IMR-90 (cell line): ENCODE measurements around the gene FKBP6. TPM values are rescaled to one million over a fixed set of nuclear protein-coding genes. Genes with fewer than 3 reads are reported as not detected.
A peak's percentile ranks its signal among the peaks of the same experiment; 100 is the strongest.

Experiments
- ATAC-seq: fragments of 200-7000 bp; cut with Tn5 transposase; 2 replicates; pipeline ENCODE4 v1.9.1; 2020; ENCODE audit warnings: low read depth, mild to moderate bottlenecking, moderate library complexity
- BruUV-seq: library from RNA; stranded (reverse); fragments of 400-500 nt; replicated peaks from 2 replicates; lab custom pipeline; 2021; lab: Mats Ljungman, UMichigan
- CTCF ChIA-PET: fragments of 300-600 bp; formaldehyde crosslinking; extraction: SDS; loops from one replicate; lab custom pipeline; 2021; ENCODE audit warnings: antibody characterized with exemption; lab: Yijun Ruan, JAX
- POLR2A ChIA-PET: fragments of 300-600 bp; sonication (Branson Sonifier 250); formaldehyde crosslinking; loops from one replicate; lab custom pipeline; 2022; ENCODE audit warnings: antibody characterized with exemption; ENCODE audit not compliant: unreplicated experiment; lab: Charles Lee
- DNase-seq: peaks from one replicate; pipeline ENCODE4 v3.0.0; 2013
- H2AFZ ChIP-seq: replicated peaks from 2 replicates; pipeline ENCODE3; 2013; ENCODE audit warnings: low read length, mild to moderate bottlenecking; ENCODE audit not compliant: poor library complexity
- H2AK5ac ChIP-seq: 2 replicates; pipeline ENCODE4 v1.6.1; 2013; ENCODE audit warnings: low read depth, low read length, inconsistent platforms
- H2AK9ac ChIP-seq: replicated peaks from 2 replicates; pipeline ENCODE3; 2013; ENCODE audit warnings: mild to moderate bottlenecking, low read depth, low read length, moderate library complexity; ENCODE audit not compliant: poor library complexity
- H2BK120ac ChIP-seq: 2 replicates; pipeline ENCODE4 v1.6.1; 2013; ENCODE audit warnings: low read depth, low read length, inconsistent platforms
- H2BK15ac ChIP-seq: 3 replicates; pipeline ENCODE4 v1.6.1; 2013; ENCODE audit warnings: low read depth, low read length, inconsistent platforms
- H2BK20ac ChIP-seq: 2 replicates; pipeline ENCODE4 v1.6.1; 2013; ENCODE audit warnings: low read depth, mild to moderate bottlenecking, inconsistent platforms, low read length, moderate library complexity
- H2BK5ac ChIP-seq: 2 replicates; pipeline ENCODE4 v1.6.1; 2013; ENCODE audit warnings: mild to moderate bottlenecking, low read depth, low read length, inconsistent platforms; ENCODE audit not compliant: poor library complexity, severe bottlenecking
- H3K14ac ChIP-seq: replicated peaks from 2 replicates; pipeline ENCODE4 v1.6.1; 2013; ENCODE audit warnings: low read depth, low read length, inconsistent platforms
- H3K18ac ChIP-seq: 2 replicates; pipeline ENCODE4 v1.6.1; 2013; ENCODE audit warnings: low read depth, low read length, control low read depth
- H3K23ac ChIP-seq: 2 replicates; pipeline ENCODE4 v1.6.1; 2013; ENCODE audit warnings: low read depth, low read length, inconsistent platforms
- H3K27ac ChIP-seq: 2 replicates; pipeline ENCODE4 v1.5.1; 2013; ENCODE audit warnings: mild to moderate bottlenecking, control low read depth, low read length; ENCODE audit not compliant: insufficient read depth
- H3K27me3 ChIP-seq: 2 replicates; pipeline ENCODE4 v1.6.1; 2013; ENCODE audit warnings: low read length; ENCODE audit not compliant: control insufficient read depth, insufficient read depth
- H3K36me3 ChIP-seq: 2 replicates; pipeline ENCODE4 v1.6.1; 2013; ENCODE audit warnings: low read length, mixed read lengths; ENCODE audit not compliant: control insufficient read depth, insufficient read depth
- H3K4ac ChIP-seq: 2 replicates; pipeline ENCODE4 v1.6.1; 2013; ENCODE audit warnings: low read depth, low read length, inconsistent platforms
- H3K4me1 ChIP-seq: 2 replicates; pipeline ENCODE4 v1.6.1; 2013; ENCODE audit warnings: low read length, mixed read lengths; ENCODE audit not compliant: control insufficient read depth, insufficient read depth
- H3K4me2 ChIP-seq: 2 replicates; pipeline ENCODE4 v1.6.1; 2013; ENCODE audit warnings: low read depth, mild to moderate bottlenecking, control low read depth, low read length, moderate library complexity
- H3K4me3 ChIP-seq: 2 replicates; pipeline ENCODE4 v1.5.1; 2013; ENCODE audit warnings: low read depth, mild to moderate bottlenecking, control low read depth, low read length, moderate library complexity; ENCODE audit not compliant: insufficient read depth
- H3K56ac ChIP-seq: 2 replicates; pipeline ENCODE4 v1.6.1; 2013; ENCODE audit warnings: low read length, inconsistent platforms; ENCODE audit not compliant: insufficient read depth; ENCODE audit errors: extremely low read depth
- H3K79me1 ChIP-seq, 2 experiments: 2 replicates each; pipeline ENCODE4 v1.6.1; 2013; ENCODE audit warnings: low read length in 2 of 2, inconsistent platforms in 1 of 2, low read depth in 1 of 2
- H3K9ac ChIP-seq: 2 replicates; pipeline ENCODE4 v1.6.1; 2013; ENCODE audit warnings: low read depth, low read length, control low read depth
- H3K9me1 ChIP-seq: 2 replicates; pipeline ENCODE4 v1.6.1; 2013; ENCODE audit warnings: low read length, inconsistent platforms; ENCODE audit not compliant: insufficient read depth
- H3K9me3 ChIP-seq: 2 replicates; pipeline ENCODE4 v1.6.1; 2013; ENCODE audit warnings: low read length; ENCODE audit not compliant: control insufficient read depth, insufficient read depth
- H4K20me1 ChIP-seq: 2 replicates; pipeline ENCODE4 v1.6.1; 2013; ENCODE audit warnings: low read length, inconsistent platforms; ENCODE audit not compliant: insufficient read depth
- H4K5ac ChIP-seq: 2 replicates; pipeline ENCODE4 v1.6.1; 2013; ENCODE audit warnings: mild to moderate bottlenecking, low read depth, low read length, control low read depth
- H4K8ac ChIP-seq, 2 experiments: 2 replicates each; pipeline ENCODE4 v1.6.1; 2013; ENCODE audit warnings: low read depth in 2 of 2, low read length in 2 of 2, control low read depth in 1 of 2, inconsistent platforms in 1 of 2
- H4K91ac ChIP-seq: 2 replicates; pipeline ENCODE4 v1.6.1; 2013; ENCODE audit warnings: low read depth, low read length, inconsistent platforms; ENCODE audit not compliant: insufficient read depth
- BHLHE40 ChIP-seq: fragments of 150-350 bp; IDR thresholded peaks from 2 replicates; pipeline ENCODE4 v1.6.1; 2016; ENCODE audit warnings: mild to moderate bottlenecking, low read depth, low read length
- MAFK ChIP-seq: IDR thresholded peaks from 2 replicates; pipeline ENCODE4 v1.6.1; 2012; ENCODE audit warnings: low read depth, low read length, improper control_type of control experiment
- WGBS, 2 experiments: methylation state at CpG; one replicate each; pipeline versions ENCODE4 v1.1.5 to v1.1.7; 2013; ENCODE audit warnings: missing lambda C conversion rate in 2 of 2; ENCODE audit not compliant: insufficient read length in 1 of 2; ENCODE audit errors: extremely low coverage in 2 of 2; 5-methylcytosine and 5-hydroxymethylcytosine counted together
- dilution Hi-C: fragments of 300-500 bp; cut with HindIII; formaldehyde crosslinking; loops from one replicate; pipeline ENCODE4 v1.14.3; 2018; ENCODE audit warnings: low sequenced_read_pairs; ENCODE audit not compliant: unreplicated experiment
- in situ Hi-C: fragments of 300-500 bp; cut with MboI; formaldehyde crosslinking; loops from 3 replicates; pipeline ENCODE4 v1.14.3; 2019; ENCODE audit warnings: low sequenced_read_pairs, inconsistent platforms, mixed read lengths
- intact Hi-C: fragments of 100-400 bp; cut with micrococcal nuclease; formaldehyde crosslinking; loops from 2 replicates; pipeline ENCODE4 v1.10.0; 2022
- polyA plus RNA-seq, 3 experiments: library from polyadenylated mRNA; depleted of rRNA; stranded (reverse); fragments of >200 nt; gene quantifications; 2 replicates each; pipeline ENCODE4 v1.2.3, GENCODE V29; 2012; ENCODE audit warnings: low replicate concordance in 1 of 3
- total RNA-seq: library from RNA; depleted of rRNA; stranded (reverse); fragments of >200 nt; gene quantifications from 2 replicates; pipeline ENCODE4 v1.2.3, GENCODE V29; 2012

Gene FKBP6
- total and polyA plus RNA-seq, 2 of the 4 experiments (the other 2 are of a cell fraction): not detected

DNA sequence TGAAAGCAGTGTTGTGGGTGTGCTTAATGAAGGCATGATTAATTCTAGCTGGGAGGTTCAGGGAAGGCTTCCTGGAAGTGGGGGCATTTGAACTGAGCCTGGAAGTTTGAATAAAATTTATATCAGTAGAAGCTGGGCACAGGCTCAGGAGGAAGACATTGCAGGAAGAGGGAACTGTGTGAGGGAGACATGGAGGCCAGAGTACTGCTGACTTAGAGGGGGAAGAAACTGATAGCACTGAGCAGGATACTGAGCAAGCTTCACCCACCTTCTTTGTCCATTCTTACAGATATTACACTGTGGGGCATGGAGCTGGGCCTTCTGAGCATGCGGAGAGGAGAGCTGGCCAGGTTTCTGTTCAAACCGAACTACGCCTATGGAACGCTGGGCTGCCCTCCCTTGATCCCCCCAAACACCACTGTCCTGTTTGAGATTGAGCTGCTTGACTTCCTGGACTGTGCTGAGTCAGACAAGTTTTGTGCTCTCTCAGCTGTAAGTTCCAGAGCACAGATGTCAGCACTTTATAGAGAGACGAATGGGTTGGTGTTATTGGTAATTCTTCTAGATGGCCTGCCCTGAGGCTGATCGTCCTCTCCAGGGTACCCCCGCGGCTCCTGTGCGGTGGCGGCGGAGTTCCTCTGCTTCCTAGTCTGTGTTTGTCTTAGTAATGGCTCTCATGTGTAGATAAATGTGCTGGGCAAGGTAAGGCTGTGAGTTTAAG is 2.1 kb downstream of the FKBP6 start:
- intact Hi-C loops (no loop called here), dilution Hi-C loops (no loop called here), in situ Hi-C loops (no loop called here)
- TF ChIP-seq BHLHE40 (no peak), MAFK (peak; percentile 85)
- peak overlapping the region; percentile 77 for H2AFZ ChIP-seq
- no TSS peak for BruUV-seq
- H3K9me1 ChIP-seq: no peaks in the 10 kb centered on the region; the same call in 1 of the 2 replicates
- H3K27me3 ChIP-seq: peaks cover 14% of the 10 kb centered on the region
- H2BK15ac ChIP-seq: no peak overlapping the region
- no peak overlapping the region for H3K4me2 ChIP-seq
- no peak overlapping the region for H3K4me3 ChIP-seq
- no peak overlapping the region for H3K18ac ChIP-seq
- DNase-seq (peak; percentile 36), ATAC-seq (peak; percentile 94)
- no peak overlapping the region for H3K9ac ChIP-seq
- no peak overlapping the region for H2BK5ac ChIP-seq
- ChIA-PET POLR2A (no interaction called here), CTCF (interaction anchor here (0.8 to 1.7 kb wide), 2 partner anchors 12 to 122 kb away, joined by 3 to 4 read pairs; no protein-coding TSS in a partner anchor)
- H2BK20ac ChIP-seq: no peak overlapping the region
- H4K20me1 ChIP-seq: no peaks in the 10 kb centered on the region
- no peak overlapping the region for H3K56ac ChIP-seq
- no peaks in the 10 kb centered on the region for H3K9me3 ChIP-seq
- H3K4ac ChIP-seq: no peak overlapping the region
- no peak overlapping the region for H2AK5ac ChIP-seq
- no peak overlapping the region for H2AK9ac ChIP-seq
- no peak overlapping the region for H4K8ac ChIP-seq
- no peaks in the 10 kb centered on the region for H3K79me1 ChIP-seq
- H3K27ac ChIP-seq: peak overlapping the region; percentile 1; the same call in 1 of the 2 replicates
- no peak overlapping the region for H2BK120ac ChIP-seq
- H3K14ac ChIP-seq: no peak overlapping the region
- no peak overlapping the region for H3K23ac ChIP-seq
- 40% methylated on average over 9 of the region's 11 CpGs; no CpG with 5 or more reads in 1 of the 2 experiments for WGBS, 2 experiments
- H3K4me1 ChIP-seq: no peaks in the 10 kb centered on the region
- no peak overlapping the region for H4K91ac ChIP-seq
- no peaks in the 10 kb centered on the region for H3K36me3 ChIP-seq
- no peak overlapping the region; the same call in 1 of the 2 replicates for H4K5ac ChIP-seq
